ENCODE results near the gene KIF3B.
"Not testable (repeated sequence)": the region's sequence is repeated elsewhere in the genome, so short reads cannot be mapped to it uniquely, and the experiment has no call there.

The KIF3B gene

GRCh38 chr20:32275163-32275562 is 2.3 kb upstream of the KIF3B start:
- H2BK120ac ChIP-seq (ENCODE audit: insufficient read depth, low read length, poor library complexity); H3K36me3 ChIP-seq (ENCODE audit: control insufficient read depth in 1 of 2, insufficient read depth in 2 of 2, low read length in 2 of 2); H3K9me3 ChIP-seq (ENCODE audit: insufficient read depth, low read depth, low read length); H3K14ac ChIP-seq (ENCODE audit: low read length); H4K8ac ChIP-seq (ENCODE audit: low read depth, low read length); H3K79me1 ChIP-seq (ENCODE audit: low read length); DNase-seq; H3K9ac ChIP-seq (ENCODE audit: low read length); H3K4ac ChIP-seq (ENCODE audit: low read depth, low read length); H2BK5ac ChIP-seq (ENCODE audit: low read depth, low read length, poor library complexity); H4K91ac ChIP-seq (ENCODE audit: low read depth, low read length); H3K27ac ChIP-seq (ENCODE audit: low read depth, low read length); H3K18ac ChIP-seq (ENCODE audit: low read length); H3K27me3 ChIP-seq (ENCODE audit: insufficient read depth, low read length); H2BK12ac ChIP-seq (ENCODE audit: low read length); H2AFZ ChIP-seq (ENCODE audit: insufficient read depth, low read length, poor library complexity); H3K4me2 ChIP-seq (ENCODE audit: low read length); H3K23ac ChIP-seq (ENCODE audit: low read length); H2AK5ac ChIP-seq (ENCODE audit: low read length); H3K79me2 ChIP-seq (ENCODE audit: control insufficient read depth, insufficient read depth, low read length, poor library complexity); H4K12ac ChIP-seq (ENCODE audit: low read depth, low read length); H3K4me3 ChIP-seq (ENCODE audit: low read depth, low read length): not testable (repeated sequence)
- H3K4me1 ChIP-seq (ENCODE audit: control insufficient read depth in 1 of 2, insufficient read depth in 2 of 2, low read length in 2 of 2) = peaks cover 9 to 11% of the 10 kb centered on the region in 2 experiments
- WGBS (ENCODE audit: extremely low coverage, insufficient coverage, insufficient read length) = no CpG with 5 or more reads among the region's 3 CpGs

GRCh38 chr20:32278199-32278643 is 770 bp downstream of the KIF3B start:
- H4K12ac ChIP-seq (ENCODE audit: low read depth, low read length) = peak overlapping the region; percentile 98
- H2BK5ac ChIP-seq (ENCODE audit: low read depth, low read length, poor library complexity) = no peak overlapping the region
- peak overlapping the region; percentile 96 for H2AFZ ChIP-seq (ENCODE audit: insufficient read depth, low read length, poor library complexity)
- peaks cover 9% of the 10 kb centered on the region for H3K79me1 ChIP-seq (ENCODE audit: low read length)
- peaks cover 6% of the 10 kb centered on the region for H3K79me2 ChIP-seq (ENCODE audit: control insufficient read depth, insufficient read depth, low read length, poor library complexity)
- H2AK5ac ChIP-seq (ENCODE audit: low read length) = no peak overlapping the region
- peak overlapping the region; percentile 86 for H4K91ac ChIP-seq (ENCODE audit: low read depth, low read length)
- peaks cover 9 to 11% of the 10 kb centered on the region in 2 experiments for H3K4me1 ChIP-seq (ENCODE audit: control insufficient read depth in 1 of 2, insufficient read depth in 2 of 2, low read length in 2 of 2)
- H3K9ac ChIP-seq (ENCODE audit: low read length) = peak overlapping the region; percentile 90
- H3K9me3 ChIP-seq (ENCODE audit: insufficient read depth, low read depth, low read length) = no peaks in the 10 kb centered on the region
- no peak overlapping the region for H2BK120ac ChIP-seq (ENCODE audit: insufficient read depth, low read length, poor library complexity)
- no peak overlapping the region for H3K4me3 ChIP-seq (ENCODE audit: low read depth, low read length)
- H3K14ac ChIP-seq (ENCODE audit: low read length) = peak overlapping the region; percentile 98
- H4K8ac ChIP-seq (ENCODE audit: low read depth, low read length) = peak overlapping the region; percentile 98
- H3K4me2 ChIP-seq (ENCODE audit: low read length) = peak overlapping the region; percentile 89
- no peak overlapping the region for H2BK12ac ChIP-seq (ENCODE audit: low read length)
- DNase-seq = peak in 1 of 2 donors; percentile 31
- peak overlapping the region; percentile 99 for H3K4ac ChIP-seq (ENCODE audit: low read depth, low read length)
- H3K27me3 ChIP-seq (ENCODE audit: insufficient read depth, low read length) = no peaks in the 10 kb centered on the region
- H3K36me3 ChIP-seq (ENCODE audit: control insufficient read depth in 1 of 2, insufficient read depth in 2 of 2, low read length in 2 of 2) = peaks cover 0 to 2% of the 10 kb centered on the region in 2 experiments
- H3K27ac ChIP-seq (ENCODE audit: low read depth, low read length) = no peak overlapping the region
- no CpG with 5 or more reads among the region's 4 CpGs for WGBS (ENCODE audit: extremely low coverage, insufficient coverage, insufficient read length)
- H3K23ac ChIP-seq (ENCODE audit: low read length) = no peak overlapping the region
- H3K18ac ChIP-seq (ENCODE audit: low read length) = peak overlapping the region; percentile 99

- WGBS (ENCODE audit: extremely low coverage, insufficient coverage, insufficient read length) = no CpG with 5 or more reads among the region's 4 CpGs
- Histone ChIP-seq H3K23ac (ENCODE audit: low read length) (no peak overlapping the region), H3K36me3 (ENCODE audit: control insufficient read depth in 1 of 2, insufficient read depth in 2 of 2, low read length in 2 of 2) (peaks cover 0 to 2% of the 10 kb centered on the region in 2 experiments), H3K4me2 (ENCODE audit: low read length) (no peak overlapping the region), H3K4me1 (ENCODE audit: control insufficient read depth in 1 of 2, insufficient read depth in 2 of 2, low read length in 2 of 2) (peaks cover 9 to 11% of the 10 kb centered on the region in 2 experiments), H4K12ac (ENCODE audit: low read depth, low read length) (no peak overlapping the region), H4K91ac (ENCODE audit: low read depth, low read length) (no peak overlapping the region), H2BK120ac (ENCODE audit: insufficient read depth, low read length, poor library complexity) (no peak overlapping the region), H2AFZ (ENCODE audit: insufficient read depth, low read length, poor library complexity) (no peak overlapping the region), H4K8ac (ENCODE audit: low read depth, low read length) (no peak overlapping the region), H3K14ac (ENCODE audit: low read length) (no peak overlapping the region), H3K4ac (ENCODE audit: low read depth, low read length) (no peak overlapping the region), H3K79me1 (ENCODE audit: low read length) (peaks cover 9% of the 10 kb centered on the region), H2BK5ac (ENCODE audit: low read depth, low read length, poor library complexity) (no peak overlapping the region), H3K9me3 (ENCODE audit: insufficient read depth, low read depth, low read length) (no peaks in the 10 kb centered on the region), H3K27me3 (ENCODE audit: insufficient read depth, low read length) (no peaks in the 10 kb centered on the region), H3K18ac (ENCODE audit: low read length) (no peak overlapping the region), H3K9ac (ENCODE audit: low read length) (no peak overlapping the region), H3K79me2 (ENCODE audit: control insufficient read depth, insufficient read depth, low read length, poor library complexity) (peaks cover 6% of the 10 kb centered on the region), H3K27ac (ENCODE audit: low read depth, low read length) (no peak overlapping the region), H2BK12ac (ENCODE audit: low read length) (no peak overlapping the region), H2AK5ac (ENCODE audit: low read length) (no peak overlapping the region), H3K4me3 (ENCODE audit: low read depth, low read length) (no peak overlapping the region)
- no peak for DNase-seq
Observed at GRCh38 chr20:32281711-32282110, 4.3 kb downstream of the KIF3B start.

- peaks cover 0 to 2% of the 10 kb centered on the region in 2 experiments for H3K36me3 ChIP-seq (ENCODE audit: control insufficient read depth in 1 of 2, insufficient read depth in 2 of 2, low read length in 2 of 2)
Observed at GRCh38 chr20:32282461-32282860, 5.0 kb downstream of the KIF3B start.

More at GRCh38 chr20:32282461-32282860, 5.0 kb downstream of the KIF3B start:
- H4K8ac ChIP-seq (ENCODE audit: low read depth, low read length) = no peak overlapping the region
- no peak overlapping the region for H3K4me2 ChIP-seq (ENCODE audit: low read length)
- H3K27ac ChIP-seq (ENCODE audit: low read depth, low read length) = no peak overlapping the region
- H2BK5ac ChIP-seq (ENCODE audit: low read depth, low read length, poor library complexity) = no peak overlapping the region
- H3K9me3 ChIP-seq (ENCODE audit: insufficient read depth, low read depth, low read length) = no peaks in the 10 kb centered on the region
- H2BK12ac ChIP-seq (ENCODE audit: low read length) = no peak overlapping the region
- no peak overlapping the region for H2AK5ac ChIP-seq (ENCODE audit: low read length)
- WGBS (ENCODE audit: extremely low coverage, insufficient coverage, insufficient read length) = no CpG with 5 or more reads among the region's 4 CpGs
- no peak overlapping the region for H4K91ac ChIP-seq (ENCODE audit: low read depth, low read length)
- no peak overlapping the region for H2AFZ ChIP-seq (ENCODE audit: insufficient read depth, low read length, poor library complexity)
- H3K4me1 ChIP-seq (ENCODE audit: control insufficient read depth in 1 of 2, insufficient read depth in 2 of 2, low read length in 2 of 2) = peaks cover 7 to 9% of the 10 kb centered on the region in 2 experiments
- no peaks in the 10 kb centered on the region for H3K27me3 ChIP-seq (ENCODE audit: insufficient read depth, low read length)
- H3K79me2 ChIP-seq (ENCODE audit: control insufficient read depth, insufficient read depth, low read length, poor library complexity) = peaks cover 6% of the 10 kb centered on the region
- H3K79me1 ChIP-seq (ENCODE audit: low read length) = peaks cover 5% of the 10 kb centered on the region
- H3K9ac ChIP-seq (ENCODE audit: low read length) = no peak overlapping the region
- no peak for DNase-seq
- H4K12ac ChIP-seq (ENCODE audit: low read depth, low read length) = no peak overlapping the region
- H3K4ac ChIP-seq (ENCODE audit: low read depth, low read length) = no peak overlapping the region
- no peak overlapping the region for H3K14ac ChIP-seq (ENCODE audit: low read length)
- H2BK120ac ChIP-seq (ENCODE audit: insufficient read depth, low read length, poor library complexity) = no peak overlapping the region
- H3K18ac ChIP-seq (ENCODE audit: low read length) = no peak overlapping the region
- no peak overlapping the region for H3K23ac ChIP-seq (ENCODE audit: low read length)
- no peak overlapping the region for H3K4me3 ChIP-seq (ENCODE audit: low read depth, low read length)
